GM04504 (cell line): ENCODE data around the gene ARHGAP26.
A peak's percentile ranks its signal among the peaks of the same experiment; 100 is the strongest.

ENCODE experiments used
- DNase-seq: peaks from one replicate; pipeline ENCODE4 v3.0.0-alpha.2; 2012; ENCODE audit warnings: low read depth

Gene ARHGAP26

DNA sequence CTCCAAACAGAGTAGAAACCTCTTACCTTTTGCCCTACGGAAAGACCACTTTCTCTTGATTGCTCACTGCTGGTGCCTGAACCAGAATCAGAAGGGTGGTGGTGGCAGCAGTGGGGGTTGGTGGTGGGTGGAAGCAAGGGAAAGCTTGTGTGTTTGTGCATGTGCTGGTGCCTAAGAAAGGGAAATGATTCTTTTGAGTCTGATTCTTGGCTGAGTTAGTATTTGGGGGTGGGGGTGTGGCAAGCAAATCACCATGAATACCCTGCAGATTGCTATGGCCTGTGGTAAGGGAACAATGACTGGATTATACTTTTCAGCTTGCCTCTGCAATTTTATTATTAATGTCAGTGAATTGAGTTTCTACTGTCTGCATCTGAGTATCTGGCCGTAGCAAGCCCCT, 106.6 kb downstream of the ARHGAP26 start:
- no peak for DNase-seq

- DNase-seq: no peak
These were observed 107.9 kb downstream of the ARHGAP26 start for GRCh38 chr5:142878111-142878510.

- DNase-seq: no peak
These were observed 108.5 kb downstream of the ARHGAP26 start for GRCh38 chr5:142878638-142879037.

DNA sequence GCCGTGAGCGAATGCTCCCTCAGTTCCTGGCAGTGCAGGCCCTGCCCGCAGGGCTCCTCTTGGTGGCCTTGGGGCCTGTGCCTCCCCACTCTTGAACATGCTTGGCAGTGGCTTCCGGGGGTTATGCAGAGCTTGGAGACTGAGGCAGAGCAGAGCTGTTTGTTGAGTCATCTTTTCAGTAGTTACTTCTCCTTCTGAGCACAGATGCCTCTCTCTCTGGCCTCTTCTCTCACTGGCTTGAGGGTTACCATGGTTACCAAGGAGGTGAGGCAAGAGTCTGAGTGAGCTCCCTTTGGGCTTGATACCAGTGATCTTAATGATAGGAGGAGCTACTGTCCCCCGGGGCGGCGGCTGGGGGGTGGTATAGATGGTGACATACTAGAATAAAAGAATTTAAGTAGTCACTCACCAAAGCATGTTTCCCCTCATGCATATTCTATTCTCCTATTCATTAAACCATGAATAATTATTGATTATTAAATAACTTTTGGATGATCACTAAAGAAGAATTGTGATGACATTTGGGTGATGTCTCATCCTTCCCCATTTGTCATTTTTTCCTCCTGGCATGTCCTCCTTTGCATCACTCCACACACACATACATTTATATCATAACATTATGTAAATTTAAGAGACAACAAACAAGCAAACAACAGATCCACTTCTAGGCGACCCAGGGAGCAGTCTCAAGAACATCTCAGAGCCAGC, 111.1 kb downstream of the ARHGAP26 start:
- no peak for DNase-seq

GRCh38 chr5:142881784-142882126, 111.6 kb downstream of the ARHGAP26 start:
- no peak for DNase-seq

- no peak for DNase-seq
These were observed 112.8 kb downstream of the ARHGAP26 start for GRCh38 chr5:142883025-142883424.

DNA sequence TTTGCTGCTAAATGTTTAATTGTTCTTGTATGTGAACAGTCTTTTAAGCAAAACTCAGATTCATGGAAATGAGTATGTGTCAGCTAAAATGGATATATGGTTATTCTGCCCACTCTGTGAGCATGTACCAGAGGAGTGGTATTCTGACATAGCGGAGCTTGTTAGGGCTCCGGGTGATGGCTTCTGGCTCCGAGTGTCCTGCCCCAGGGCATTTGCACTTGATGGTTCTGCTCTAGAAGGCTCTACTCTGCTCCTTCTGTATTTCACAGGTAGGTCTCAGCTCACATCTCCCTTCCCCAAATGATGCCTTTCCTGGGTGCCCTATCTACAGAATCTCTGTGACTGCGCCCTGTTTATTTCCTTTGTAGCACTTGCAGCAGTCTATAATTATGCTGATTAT, 113.3 kb downstream of the ARHGAP26 start:
- DNase-seq: no peak

- DNase-seq: no peak
These were observed 113.9 kb downstream of the ARHGAP26 start for GRCh38 chr5:142884029-142884428.

GRCh38 chr5:142886211-142886610, 116.0 kb downstream of the ARHGAP26 start:
- DNase-seq: no peak

DNA sequence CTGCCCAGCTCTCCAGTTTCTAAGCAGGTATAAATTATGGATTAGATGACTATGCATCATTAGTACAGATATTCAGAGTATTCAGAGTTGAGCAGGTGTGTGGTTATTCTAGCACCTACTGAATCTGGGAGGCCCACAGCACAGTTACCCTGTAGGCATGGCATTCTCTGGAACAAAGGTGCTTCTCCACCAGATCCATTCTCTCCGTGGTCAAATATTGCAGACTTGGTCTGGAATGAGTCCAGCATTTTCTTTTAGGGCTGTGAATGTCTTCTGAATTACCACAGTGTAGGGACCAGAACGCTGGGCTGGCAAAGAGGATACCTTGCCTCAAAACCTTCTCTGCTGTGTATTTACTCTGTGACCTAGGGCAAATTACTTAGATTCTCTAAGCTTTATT, 116.8 kb downstream of the ARHGAP26 start:
- no peak for DNase-seq

DNA sequence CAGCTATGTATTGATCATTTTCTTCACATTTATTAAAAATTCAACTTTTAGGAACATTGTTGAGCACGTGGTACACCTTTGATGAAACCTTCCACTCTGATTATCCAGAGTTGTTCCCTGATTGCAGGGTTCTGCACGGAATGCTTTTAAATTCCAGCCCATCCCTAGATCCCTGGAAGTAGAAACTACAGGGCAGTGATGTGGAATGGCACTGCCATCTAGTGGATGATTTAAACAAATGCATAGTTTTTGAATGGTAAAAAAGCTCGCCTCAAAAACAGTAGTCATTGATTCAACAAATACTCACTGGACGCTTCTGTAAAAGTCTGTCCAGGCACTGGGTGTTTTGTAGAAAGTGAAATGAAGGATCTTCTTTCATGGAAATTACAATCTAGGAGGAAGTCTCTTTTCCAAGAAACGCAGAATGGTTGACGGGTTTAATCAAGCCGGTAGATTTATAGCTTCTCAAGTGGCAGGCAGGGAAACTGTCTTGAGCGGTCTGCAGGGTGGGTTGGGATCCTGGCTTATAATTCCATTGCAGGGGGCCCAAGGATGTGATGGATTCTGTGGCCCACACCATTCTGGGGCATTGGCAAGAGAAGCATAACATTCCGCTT, 118.4 kb downstream of the ARHGAP26 start:
- DNase-seq: no peak

DNA sequence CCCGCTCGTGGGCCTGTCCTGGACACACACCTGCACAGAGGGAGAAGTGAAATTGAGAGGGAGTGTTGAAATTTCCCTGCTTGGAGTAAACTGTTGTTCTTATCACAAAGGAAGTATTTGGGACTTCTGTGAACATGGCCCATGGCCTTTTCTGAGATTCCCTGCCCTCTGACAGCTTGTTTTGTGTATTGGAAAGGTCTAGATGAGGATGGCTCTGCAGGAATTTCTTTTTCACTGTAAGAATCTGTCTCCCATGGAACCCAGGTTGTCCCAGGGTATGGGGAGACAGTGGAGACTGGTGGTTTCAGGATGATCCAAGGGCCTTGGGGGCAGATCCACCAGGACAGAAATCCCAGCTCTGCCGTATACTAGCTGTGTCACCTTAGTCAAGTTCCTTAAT, 121.8 kb downstream of the ARHGAP26 start:
- no peak for DNase-seq

- no peak for DNase-seq
These were observed 124.1 kb downstream of the ARHGAP26 start for GRCh38 chr5:142894315-142894714.

- DNase-seq: peak; percentile 65
These were observed 124.6 kb downstream of the ARHGAP26 start for GRCh38 chr5:142894749-142895148.

- no peak for DNase-seq
These were observed 126.3 kb downstream of the ARHGAP26 start for GRCh38 chr5:142896325-142897007.

DNA sequence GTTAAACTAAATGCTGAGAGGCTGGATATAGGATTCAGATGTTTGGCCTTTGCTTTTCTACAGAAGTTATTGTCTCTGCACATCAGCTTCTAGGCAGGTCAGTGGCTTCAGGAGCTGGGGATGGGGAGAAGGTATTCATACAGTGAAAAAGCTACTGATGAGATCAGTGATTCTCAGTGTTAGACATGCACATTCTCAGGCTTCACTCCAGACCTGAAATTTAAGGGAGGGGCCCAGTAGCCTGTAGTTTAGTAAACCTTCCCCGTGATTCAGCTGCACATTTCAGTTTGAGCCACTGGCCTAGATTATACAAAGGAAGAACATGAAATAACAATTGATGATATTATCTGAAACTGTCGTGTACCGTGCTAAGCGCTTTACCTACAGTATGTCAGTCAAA, 127.2 kb downstream of the ARHGAP26 start:
- DNase-seq: no peak

DNA sequence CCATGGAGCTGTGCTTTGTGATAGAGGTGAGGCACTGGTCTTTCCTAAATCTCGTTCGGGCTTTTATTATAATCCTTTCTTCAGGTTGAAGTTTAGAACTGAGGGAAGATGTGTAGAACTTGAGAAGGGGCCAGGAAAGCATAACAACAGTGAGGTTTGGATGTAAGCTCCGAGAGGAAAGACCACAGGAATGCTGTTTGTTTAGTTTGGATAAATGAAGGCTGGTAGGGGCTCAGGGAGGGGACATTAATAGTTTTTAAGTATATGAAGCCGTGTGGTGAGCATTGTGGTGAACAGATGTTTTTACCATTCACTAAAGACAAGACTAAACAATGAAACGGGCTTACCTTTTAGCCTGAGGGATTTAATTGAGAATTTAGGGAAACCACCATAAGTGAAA, 130.8 kb downstream of the ARHGAP26 start:
- DNase-seq: peak; percentile 32

DNA sequence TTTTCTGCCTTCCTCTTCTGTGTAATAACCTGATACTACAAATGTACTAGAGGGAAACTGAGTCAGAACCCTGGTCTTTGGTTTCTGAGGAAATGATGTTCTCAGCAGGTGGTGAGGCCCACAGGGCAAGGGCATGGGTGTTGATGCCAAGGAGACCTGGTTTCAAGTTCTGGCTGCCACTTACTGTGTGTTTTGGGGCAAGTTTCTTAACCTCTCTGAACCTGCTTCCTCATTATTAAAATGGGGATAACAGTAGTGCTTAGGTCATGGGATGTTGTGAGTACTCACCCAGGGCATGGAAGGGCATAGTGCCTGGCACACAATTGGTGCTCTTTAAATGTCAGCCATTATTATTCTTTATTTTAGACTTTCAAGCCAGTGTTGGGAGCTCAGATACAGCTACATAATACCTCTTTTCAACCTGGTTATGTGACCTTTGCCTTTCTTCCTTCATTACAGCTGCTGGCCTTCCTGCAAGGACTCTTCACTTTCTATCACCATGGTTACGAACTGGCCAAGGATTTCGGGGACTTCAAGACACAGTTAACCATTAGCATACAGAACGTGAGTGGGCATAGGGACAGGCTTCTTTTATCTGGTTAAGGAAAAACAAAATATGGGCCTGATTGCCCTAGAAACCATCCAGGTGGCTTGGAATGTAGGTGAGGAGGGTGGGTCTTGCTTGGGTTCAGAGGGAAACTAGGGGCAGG, 131.5 kb downstream of the ARHGAP26 start:
- DNase-seq: no peak

GRCh38 chr5:142902186-142902965, 132.2 kb downstream of the ARHGAP26 start:
- DNase-seq: no peak

GRCh38 chr5:142904416-142904815, 134.2 kb downstream of the ARHGAP26 start:
- DNase-seq: no peak

- DNase-seq: no peak
These were observed 135.2 kb downstream of the ARHGAP26 start for GRCh38 chr5:142905348-142905747.
